ENCODE data around the gene TYMS.

GRCh38 chr18:629269-630150 lies 27.9 kb upstream of the TYMS start:
- TF ChIP-seq CTCF (conservative IDR thresholded peaks at IDR 0.05; ENCODE audit: low read depth, low read length) (peak; percentile 32; the same call in 1 of the 2 replicates), EZH2 (IDR thresholded peaks at IDR 0.05; ENCODE audit: borderline replicate concordance, low read depth, low read length, poor library complexity, severe bottlenecking) (no peak)
